ENCODE results near the gene KCNA4.

DNA sequence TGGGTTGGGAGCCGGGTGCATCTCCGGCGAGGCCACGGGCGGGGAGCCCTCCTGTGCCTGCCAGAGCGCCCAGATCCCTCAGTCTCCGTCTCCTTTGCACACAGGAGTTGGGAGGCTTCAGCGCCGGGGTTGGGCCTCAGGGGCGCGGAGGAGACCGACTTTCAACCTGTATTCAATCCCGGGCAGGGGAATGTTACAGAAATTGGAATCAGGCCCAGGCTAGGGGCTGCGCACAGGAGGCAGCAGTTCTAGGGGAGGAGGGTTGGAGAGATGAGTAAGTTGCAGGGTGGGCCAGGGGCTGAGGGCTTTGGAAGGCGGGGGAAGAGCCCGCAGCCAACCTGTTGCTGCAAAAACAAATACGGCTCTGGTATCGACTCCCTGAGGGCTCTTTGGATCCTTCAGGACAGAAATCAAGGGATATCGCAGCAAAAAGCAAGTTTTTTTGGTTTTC lies 640 bp upstream of the KCNA4 start:
- TF ChIP-seq, protein P1, sequence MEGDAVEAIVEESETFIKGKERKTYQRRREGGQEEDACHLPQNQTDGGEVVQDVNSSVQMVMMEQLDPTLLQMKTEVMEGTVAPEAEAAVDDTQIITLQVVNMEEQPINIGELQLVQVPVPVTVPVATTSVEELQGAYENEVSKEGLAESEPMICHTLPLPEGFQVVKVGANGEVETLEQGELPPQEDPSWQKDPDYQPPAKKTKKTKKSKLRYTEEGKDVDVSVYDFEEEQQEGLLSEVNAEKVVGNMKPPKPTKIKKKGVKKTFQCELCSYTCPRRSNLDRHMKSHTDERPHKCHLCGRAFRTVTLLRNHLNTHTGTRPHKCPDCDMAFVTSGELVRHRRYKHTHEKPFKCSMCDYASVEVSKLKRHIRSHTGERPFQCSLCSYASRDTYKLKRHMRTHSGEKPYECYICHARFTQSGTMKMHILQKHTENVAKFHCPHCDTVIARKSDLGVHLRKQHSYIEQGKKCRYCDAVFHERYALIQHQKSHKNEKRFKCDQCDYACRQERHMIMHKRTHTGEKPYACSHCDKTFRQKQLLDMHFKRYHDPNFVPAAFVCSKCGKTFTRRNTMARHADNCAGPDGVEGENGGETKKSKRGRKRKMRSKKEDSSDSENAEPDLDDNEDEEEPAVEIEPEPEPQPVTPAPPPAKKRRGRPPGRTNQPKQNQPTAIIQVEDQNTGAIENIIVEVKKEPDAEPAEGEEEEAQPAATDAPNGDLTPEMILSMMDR (IDR thresholded peaks at IDR 0.05), result no peak
- no peak for TF ChIP-seq POLR2A (IDR thresholded peaks at IDR 0.05)
